ENCODE measurements around the gene MAPK7. TPM values are rescaled to one million over a fixed set of nuclear protein-coding genes. Genes with fewer than 3 reads are reported as not detected.

MAPK7 gene
- total RNA-seq, 4 donors from 2014 or later, result 29.5 to 62.4 (median 39.3) TPM

DNA sequence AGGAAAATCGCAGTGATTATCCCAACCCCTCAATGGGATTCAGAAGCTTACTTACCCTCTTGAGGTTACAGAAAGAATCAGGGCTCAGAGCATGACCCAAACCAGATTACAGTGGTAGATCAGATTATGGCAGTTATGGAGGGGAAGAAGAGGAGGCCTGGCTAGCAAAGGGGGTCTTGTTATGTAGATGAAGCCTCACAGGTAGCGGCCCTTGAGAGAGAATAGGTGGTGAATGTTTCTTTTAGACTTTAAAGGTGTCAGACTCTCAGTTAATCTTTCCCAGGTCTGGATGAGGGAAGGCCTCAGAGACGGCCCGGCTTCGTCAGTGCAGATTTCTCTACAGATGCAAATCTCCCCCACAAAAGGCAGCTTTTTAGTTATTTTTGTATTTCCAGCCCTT, 48.3 kb downstream of the MAPK7 start:
- Histone ChIP-seq H3K9me3 (no peaks in the 10 kb centered on the region), H3K4me3 (no peak overlapping the region), H3K4me1 (peaks cover 0 to 14% (median 0%) of the 10 kb centered on the region in 4 donors), H3K27me3 (no peaks in the 10 kb centered on the region), H3K27ac (peak overlapping the region in 1 of 4 donors; percentile 60), H3K36me3 (no peaks in the 10 kb centered on the region)
- WGBS, 2 donors, result 92 to 95% methylated on average over 5 of the region's 5 CpGs
- TF ChIP-seq, protein P1, sequence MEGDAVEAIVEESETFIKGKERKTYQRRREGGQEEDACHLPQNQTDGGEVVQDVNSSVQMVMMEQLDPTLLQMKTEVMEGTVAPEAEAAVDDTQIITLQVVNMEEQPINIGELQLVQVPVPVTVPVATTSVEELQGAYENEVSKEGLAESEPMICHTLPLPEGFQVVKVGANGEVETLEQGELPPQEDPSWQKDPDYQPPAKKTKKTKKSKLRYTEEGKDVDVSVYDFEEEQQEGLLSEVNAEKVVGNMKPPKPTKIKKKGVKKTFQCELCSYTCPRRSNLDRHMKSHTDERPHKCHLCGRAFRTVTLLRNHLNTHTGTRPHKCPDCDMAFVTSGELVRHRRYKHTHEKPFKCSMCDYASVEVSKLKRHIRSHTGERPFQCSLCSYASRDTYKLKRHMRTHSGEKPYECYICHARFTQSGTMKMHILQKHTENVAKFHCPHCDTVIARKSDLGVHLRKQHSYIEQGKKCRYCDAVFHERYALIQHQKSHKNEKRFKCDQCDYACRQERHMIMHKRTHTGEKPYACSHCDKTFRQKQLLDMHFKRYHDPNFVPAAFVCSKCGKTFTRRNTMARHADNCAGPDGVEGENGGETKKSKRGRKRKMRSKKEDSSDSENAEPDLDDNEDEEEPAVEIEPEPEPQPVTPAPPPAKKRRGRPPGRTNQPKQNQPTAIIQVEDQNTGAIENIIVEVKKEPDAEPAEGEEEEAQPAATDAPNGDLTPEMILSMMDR (IDR thresholded peaks at IDR 0.05), result no peak
- TF ChIP-seq POLR2A (IDR thresholded peaks at IDR 0.05) (no peak), EP300 (IDR thresholded peaks at IDR 0.05) (no peak)
- no peak for DNase-seq (ENCODE audit: low spot score in 2 of 2)

DNA sequence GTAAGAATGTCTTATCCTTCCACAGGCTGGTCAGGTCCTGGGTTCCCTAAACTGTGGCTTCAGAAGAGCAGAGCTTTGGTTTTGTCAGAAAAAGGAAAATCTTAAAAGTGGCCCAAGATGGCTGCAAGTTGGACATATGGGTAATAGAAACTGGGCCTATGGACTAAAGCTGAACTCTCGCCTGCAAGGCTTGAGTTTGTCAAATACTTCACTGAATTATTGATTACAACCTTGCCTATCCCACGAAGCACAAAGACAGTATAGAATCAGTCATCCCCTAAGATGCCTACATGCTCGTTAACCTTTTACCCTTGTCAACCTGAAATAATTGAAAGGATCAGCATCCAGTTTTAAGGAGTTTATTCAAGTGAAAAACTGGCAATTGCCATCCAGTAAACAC, 53.4 kb downstream of the MAPK7 start:
- WGBS, 2 donors, result 64 to 82% methylated on average over 3 of the region's 3 CpGs
- no peak for DNase-seq (ENCODE audit: low spot score in 2 of 2)
- no peak for TF ChIP-seq EP300 (IDR thresholded peaks at IDR 0.05)
- TF ChIP-seq POLR2A (IDR thresholded peaks at IDR 0.05), result no peak
- TF ChIP-seq, protein P1 (IDR thresholded peaks at IDR 0.05), result no peak

More for the DNA sequence above, 53.4 kb downstream of the MAPK7 start:
- H3K9me3 ChIP-seq, result no peaks in the 10 kb centered on the region
- no peaks in the 10 kb centered on the region for H3K36me3 ChIP-seq
- no peaks in the 10 kb centered on the region for H3K27me3 ChIP-seq
- H3K27ac ChIP-seq, result no peak overlapping the region
- no peaks in the 10 kb centered on the region for H3K4me1 ChIP-seq
- no peak overlapping the region for H3K4me3 ChIP-seq

Small RNA genes lying within 50 kb of the gene (small RNA-seq; reads per million reads assigned to genes)
- gene MIR1180 (15.3 reads per million, percentile 92 among the genes with 10 or more reads in this experiment), gene RF00537 (not detected)

Other genes starting within 250 kb of the MAPK7 start
- gene EPN2, start 141.1 kb upstream of the MAPK7 start, total RNA-seq, result 100 to 1,000 TPM in 3 of 4 donors, 10 to 100 TPM in 1; 92.7 to 141 (median 119) TPM
- 10 to 100 TPM; 21.6 to 65.4 (median 43.4) TPM for gene B9D1, start 15.8 kb upstream of the MAPK7 start, total RNA-seq
- gene MFAP4, start 8.7 kb downstream of the MAPK7 start, total RNA-seq, result 100 to 1,000 TPM in 1 of 4 donors, 10 to 100 TPM in 3; 30.6 to 131 (median 53.4) TPM
- gene RNF112, start 32.7 kb downstream of the MAPK7 start, total RNA-seq, result 1 to 10 TPM in 3 of 4 donors, under 1 TPM in 1; 0.44 to 2.5 (median 1.8) TPM
- gene SLC47A1, start 155.4 kb downstream of the MAPK7 start, total RNA-seq, result 10 to 100 TPM; 11.1 to 31.4 (median 19.5) TPM